Neutrophil (primary cell): ENCODE measurements around the gene KIF6.

ENCODE experiments used
- H3K27ac ChIP-seq: fragments of 200-600 bp; sonication (generic); 2 replicates; pipeline ENCODE4 v1.5.1; 2016; ENCODE audit warnings: mild to moderate bottlenecking, moderate library complexity
- H3K27me3 ChIP-seq: fragments of 200-600 bp; sonication (generic); 2 replicates; pipeline ENCODE4 v1.6.0; 2016; ENCODE audit warnings: mild to moderate bottlenecking
- H3K36me3 ChIP-seq: fragments of 200-600 bp; sonication (generic); 2 replicates; pipeline ENCODE4 v1.5.1; 2017
- H3K4me1 ChIP-seq, 2 experiments: fragments of 200-600 bp in 1 of 2; sonication (generic) in 1 of 2; 1 replicate in 1 of 2; 2 replicates in 1 of 2; pipeline versions ENCODE4 v1.5.1 to v1.6.1; 2013 to 2016; ENCODE audit warnings: low read depth in 1 of 2, low read length in 1 of 2, mild to moderate bottlenecking in 1 of 2, moderate library complexity in 1 of 2; ENCODE audit not compliant: control insufficient read depth in 1 of 2, insufficient read depth in 1 of 2
- H3K4me3 ChIP-seq, 2 experiments: fragments of 200-600 bp in 1 of 2; sonication (generic) in 1 of 2; 1 replicate in 1 of 2; 2 replicates in 1 of 2; pipeline ENCODE4 v1.5.1; 2013 to 2016; ENCODE audit warnings: low read depth in 1 of 2, low read length in 1 of 2, mild to moderate bottlenecking in 1 of 2, moderate library complexity in 1 of 2
- H3K9me3 ChIP-seq: fragments of 200-600 bp; sonication (generic); 2 replicates; pipeline ENCODE4 v1.5.1; 2016
- TF ChIP-seq, protein P1 (sequence below): fragments of 200-600 bp; sonication (generic); IDR thresholded peaks from 2 replicates; pipeline ENCODE4 v1.5.1; 2016; ENCODE audit warnings: antibody characterized with exemption

KIF6 gene

DNA sequence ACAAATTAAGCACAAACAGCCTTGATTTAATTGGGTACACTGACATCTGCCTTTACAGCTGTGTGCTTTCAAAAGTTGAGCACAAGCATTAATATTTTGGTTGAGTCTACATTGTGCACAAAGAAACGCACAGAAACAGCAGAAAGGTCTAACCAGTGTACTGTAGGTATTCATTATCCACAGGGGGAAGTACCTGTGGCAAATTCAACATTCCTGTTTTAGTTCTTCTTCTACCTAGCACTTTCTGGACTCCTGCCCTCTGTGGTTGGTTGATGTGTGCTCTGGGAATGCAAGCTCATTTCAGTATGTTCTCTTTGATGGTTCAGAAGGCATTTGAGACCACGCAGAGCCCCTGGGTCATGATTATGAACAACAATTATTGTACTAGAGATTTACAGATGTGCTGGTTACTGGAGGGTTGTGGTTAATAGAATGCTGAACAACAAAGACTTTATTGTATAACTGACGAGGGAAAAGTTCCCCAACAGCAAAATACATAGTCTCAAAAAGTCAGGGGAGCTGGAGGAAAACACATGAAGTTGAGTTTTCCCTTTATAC lies 40.4 kb upstream of the KIF6 start:
- no peaks in the 10 kb centered on the region for H3K4me1 ChIP-seq
- no peak overlapping the region for H3K27ac ChIP-seq
- peaks cover 15% of the 10 kb centered on the region for H3K27me3 ChIP-seq
- TF ChIP-seq, protein P1, sequence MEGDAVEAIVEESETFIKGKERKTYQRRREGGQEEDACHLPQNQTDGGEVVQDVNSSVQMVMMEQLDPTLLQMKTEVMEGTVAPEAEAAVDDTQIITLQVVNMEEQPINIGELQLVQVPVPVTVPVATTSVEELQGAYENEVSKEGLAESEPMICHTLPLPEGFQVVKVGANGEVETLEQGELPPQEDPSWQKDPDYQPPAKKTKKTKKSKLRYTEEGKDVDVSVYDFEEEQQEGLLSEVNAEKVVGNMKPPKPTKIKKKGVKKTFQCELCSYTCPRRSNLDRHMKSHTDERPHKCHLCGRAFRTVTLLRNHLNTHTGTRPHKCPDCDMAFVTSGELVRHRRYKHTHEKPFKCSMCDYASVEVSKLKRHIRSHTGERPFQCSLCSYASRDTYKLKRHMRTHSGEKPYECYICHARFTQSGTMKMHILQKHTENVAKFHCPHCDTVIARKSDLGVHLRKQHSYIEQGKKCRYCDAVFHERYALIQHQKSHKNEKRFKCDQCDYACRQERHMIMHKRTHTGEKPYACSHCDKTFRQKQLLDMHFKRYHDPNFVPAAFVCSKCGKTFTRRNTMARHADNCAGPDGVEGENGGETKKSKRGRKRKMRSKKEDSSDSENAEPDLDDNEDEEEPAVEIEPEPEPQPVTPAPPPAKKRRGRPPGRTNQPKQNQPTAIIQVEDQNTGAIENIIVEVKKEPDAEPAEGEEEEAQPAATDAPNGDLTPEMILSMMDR: no peak
- H3K4me3 ChIP-seq: no peak overlapping the region
- H3K9me3 ChIP-seq: no peaks in the 10 kb centered on the region
- no peaks in the 10 kb centered on the region for H3K36me3 ChIP-seq

DNA sequence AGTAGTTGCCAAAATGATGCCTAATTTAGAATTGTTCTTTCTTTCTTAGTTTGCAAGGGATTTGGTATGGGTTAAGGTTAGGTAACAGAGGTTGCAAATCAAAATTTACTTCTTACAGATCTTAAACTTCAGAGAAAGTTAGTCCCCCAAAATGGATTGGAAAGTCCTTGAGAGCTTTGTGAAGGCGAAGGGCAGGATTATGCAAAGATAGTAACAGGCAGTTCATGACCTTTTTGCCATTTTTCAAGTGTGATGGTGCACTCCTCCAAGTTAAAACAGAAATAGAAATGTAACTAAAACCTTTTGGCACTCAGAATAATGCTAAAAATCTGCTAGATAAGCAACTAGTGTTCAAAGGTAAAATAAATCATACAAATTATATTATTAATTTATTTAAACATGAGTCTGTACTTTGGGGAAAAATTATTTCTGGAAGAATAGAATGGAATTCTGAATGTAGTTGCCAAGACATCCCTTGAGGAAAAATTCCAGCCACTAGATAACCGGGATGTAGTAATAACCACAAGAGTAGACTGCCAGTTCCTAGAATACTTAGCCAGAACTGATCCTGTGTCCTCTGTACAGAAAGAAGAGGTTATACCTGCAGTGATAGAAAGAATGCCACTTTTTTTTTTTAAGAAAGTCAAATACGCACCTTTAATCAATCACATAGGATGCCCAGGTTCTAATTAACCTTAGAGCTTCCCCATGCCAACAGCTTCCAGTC lies 35.2 kb upstream of the KIF6 start:
- TF ChIP-seq, protein P1: no peak
- H3K27me3 ChIP-seq: peaks cover 16% of the 10 kb centered on the region
- no peak overlapping the region for H3K27ac ChIP-seq
- no peaks in the 10 kb centered on the region for H3K9me3 ChIP-seq
- no peaks in the 10 kb centered on the region for H3K36me3 ChIP-seq
- no peaks in the 10 kb centered on the region for H3K4me1 ChIP-seq
- H3K4me3 ChIP-seq: no peak overlapping the region

DNA sequence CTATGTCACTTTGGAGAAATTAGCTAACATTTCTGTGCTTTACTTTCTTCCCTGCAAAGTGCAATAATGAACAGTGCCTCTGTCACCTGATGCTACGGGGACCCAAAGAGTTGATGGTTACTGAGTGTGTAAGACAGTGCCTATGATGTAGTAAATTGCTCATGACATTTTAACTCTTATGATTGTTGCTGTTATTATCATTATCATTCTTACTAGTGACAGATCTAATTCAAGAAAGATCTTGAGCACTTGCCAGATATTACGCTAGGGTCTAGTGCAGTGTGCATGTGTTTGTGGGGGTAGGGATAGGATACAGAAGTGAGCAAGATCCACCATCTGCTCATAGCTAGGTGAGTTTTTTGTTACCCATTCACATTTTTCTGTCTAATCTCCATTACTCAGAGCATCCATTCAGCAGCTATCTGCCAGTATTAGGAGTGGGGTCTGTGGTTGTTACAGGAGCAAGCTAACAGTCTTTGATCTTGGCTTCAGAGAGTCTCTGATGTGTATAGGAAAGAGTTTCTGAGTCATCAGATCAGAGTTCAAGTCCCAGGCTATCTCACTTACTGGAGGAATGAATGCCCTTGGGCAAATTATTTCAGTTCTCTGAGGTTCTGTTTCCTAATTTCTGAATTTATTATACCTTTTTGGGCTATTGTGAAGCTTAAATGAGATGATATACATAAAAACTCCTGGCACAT lies 33.8 kb upstream of the KIF6 start:
- H3K27ac ChIP-seq: no peak overlapping the region
- TF ChIP-seq, protein P1: no peak

DNA sequence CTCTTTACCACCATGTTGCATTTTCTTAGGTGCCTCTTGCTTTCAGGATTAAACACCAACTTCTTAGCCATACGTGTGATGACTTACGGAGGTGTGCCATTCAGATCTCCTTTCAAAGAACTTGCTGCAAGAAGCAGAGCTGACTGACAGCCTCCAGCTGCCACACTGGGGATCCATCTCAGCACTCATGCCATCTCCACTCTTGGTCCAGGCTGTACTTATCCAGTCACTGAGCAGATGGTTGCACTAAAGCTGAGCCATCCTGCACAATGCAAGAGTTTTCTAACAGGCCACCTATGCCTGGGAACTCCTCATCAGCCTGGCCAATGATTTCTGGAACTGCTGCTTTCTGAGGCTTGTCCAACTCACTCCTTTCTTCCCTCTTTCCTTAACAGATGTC lies 31.4 kb upstream of the KIF6 start:
- Histone ChIP-seq H3K27ac (no peak overlapping the region), H3K4me1 (no peaks in the 10 kb centered on the region), H3K27me3 (peaks cover 16% of the 10 kb centered on the region), H3K4me3 (no peak overlapping the region), H3K9me3 (no peaks in the 10 kb centered on the region), H3K36me3 (no peaks in the 10 kb centered on the region)
- TF ChIP-seq, protein P1: no peak

More for the DNA sequence above, 33.8 kb upstream of the KIF6 start:
- H3K4me3 ChIP-seq: no peak overlapping the region
- peaks cover 16% of the 10 kb centered on the region for H3K27me3 ChIP-seq
- H3K4me1 ChIP-seq: no peaks in the 10 kb centered on the region
- H3K36me3 ChIP-seq: no peaks in the 10 kb centered on the region
- no peaks in the 10 kb centered on the region for H3K9me3 ChIP-seq

DNA sequence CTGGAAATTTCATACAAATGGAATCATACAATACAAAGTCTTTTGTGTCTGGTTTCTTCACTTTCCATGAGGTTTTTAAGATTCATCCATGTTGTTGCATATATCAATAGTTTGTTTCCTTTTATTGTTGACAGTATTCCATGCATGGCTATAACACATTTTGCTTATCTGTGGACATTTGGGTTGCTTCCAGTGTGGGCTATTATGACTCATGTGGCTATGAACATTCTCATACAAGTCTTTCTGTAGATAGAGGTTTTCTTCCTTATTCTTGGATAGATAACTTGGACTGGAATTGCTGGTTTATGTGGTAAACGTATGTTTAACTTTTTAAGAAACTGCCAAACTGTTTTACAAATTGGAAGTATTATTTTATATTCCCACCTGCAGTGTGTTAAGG lies 30.0 kb upstream of the KIF6 start:
- TF ChIP-seq, protein P1: no peak
- no peak overlapping the region for H3K27ac ChIP-seq
- no peaks in the 10 kb centered on the region for H3K9me3 ChIP-seq
- peaks cover 16% of the 10 kb centered on the region for H3K27me3 ChIP-seq
- no peaks in the 10 kb centered on the region for H3K4me1 ChIP-seq
- no peak overlapping the region for H3K4me3 ChIP-seq
- H3K36me3 ChIP-seq: no peaks in the 10 kb centered on the region
